ENCODE data around the gene RSPH6A. TPM values are rescaled to one million over a fixed set of nuclear protein-coding genes. Genes with fewer than 3 reads are reported as not detected.
"Not testable (repeated sequence)": the region's sequence is repeated elsewhere in the genome, so short reads cannot be mapped to it uniquely, and the experiment has no call there.

RSPH6A gene
- total RNA-seq, 4 donors from 2014 or later: 0.11 TPM; not detected in 3

- WGBS: 82% methylated on average over 9 of the region's 9 CpGs
- H3K9me3 ChIP-seq: no peaks in the 10 kb centered on the region
- intact Hi-C loops (cut with DNase I): no loop called here
- H3K27me3 ChIP-seq: no peaks in the 10 kb centered on the region
- no peak for DNase-seq (ENCODE audit: extremely low spot score)
- no peak overlapping the region for H3K4me3 ChIP-seq
- TF ChIP-seq POLR2AphosphoS5 (IDR thresholded peaks at IDR 0.05) (no peak), EP300 (IDR thresholded peaks at IDR 0.05) (no peak), POLR2A (IDR thresholded peaks at IDR 0.05; ENCODE audit: low read depth) (no peak)
- TF ChIP-seq, protein P1, sequence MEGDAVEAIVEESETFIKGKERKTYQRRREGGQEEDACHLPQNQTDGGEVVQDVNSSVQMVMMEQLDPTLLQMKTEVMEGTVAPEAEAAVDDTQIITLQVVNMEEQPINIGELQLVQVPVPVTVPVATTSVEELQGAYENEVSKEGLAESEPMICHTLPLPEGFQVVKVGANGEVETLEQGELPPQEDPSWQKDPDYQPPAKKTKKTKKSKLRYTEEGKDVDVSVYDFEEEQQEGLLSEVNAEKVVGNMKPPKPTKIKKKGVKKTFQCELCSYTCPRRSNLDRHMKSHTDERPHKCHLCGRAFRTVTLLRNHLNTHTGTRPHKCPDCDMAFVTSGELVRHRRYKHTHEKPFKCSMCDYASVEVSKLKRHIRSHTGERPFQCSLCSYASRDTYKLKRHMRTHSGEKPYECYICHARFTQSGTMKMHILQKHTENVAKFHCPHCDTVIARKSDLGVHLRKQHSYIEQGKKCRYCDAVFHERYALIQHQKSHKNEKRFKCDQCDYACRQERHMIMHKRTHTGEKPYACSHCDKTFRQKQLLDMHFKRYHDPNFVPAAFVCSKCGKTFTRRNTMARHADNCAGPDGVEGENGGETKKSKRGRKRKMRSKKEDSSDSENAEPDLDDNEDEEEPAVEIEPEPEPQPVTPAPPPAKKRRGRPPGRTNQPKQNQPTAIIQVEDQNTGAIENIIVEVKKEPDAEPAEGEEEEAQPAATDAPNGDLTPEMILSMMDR (IDR thresholded peaks at IDR 0.05): no peak
- peaks cover 0 to 1% (median 0%) of the 10 kb centered on the region in 4 donors for H3K4me1 ChIP-seq
- no peaks in the 10 kb centered on the region for H3K36me3 ChIP-seq
- no peak overlapping the region for H3K27ac ChIP-seq (replicated peaks in 1 of 4)
These were observed 57.4 kb downstream of the RSPH6A start for GRCh38 chr19:45757695-45758094.

DNA sequence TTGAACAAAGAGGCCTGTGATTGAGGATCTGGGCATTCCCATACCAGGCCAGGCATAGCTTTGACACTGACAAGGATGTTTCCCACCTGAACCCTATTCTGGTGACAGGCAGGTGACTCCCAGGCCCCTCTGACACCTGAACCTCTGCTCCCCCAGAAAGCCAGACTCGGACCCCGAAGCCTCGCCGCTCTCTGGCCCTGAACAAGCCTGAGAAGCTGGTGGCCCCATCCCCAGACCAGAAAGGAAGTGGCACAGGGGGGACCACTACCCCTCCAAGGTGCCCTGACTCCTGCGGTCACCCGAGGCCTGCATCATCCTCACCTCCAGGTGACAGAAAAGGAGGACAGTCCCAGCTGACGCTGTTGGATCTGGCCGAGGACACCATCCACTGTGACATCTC, 60.8 kb downstream of the RSPH6A start:
- Histone ChIP-seq H3K36me3 (no peaks in the 10 kb centered on the region), H3K27ac (replicated peaks in 1 of 4) (no peak overlapping the region), H3K27me3 (no peaks in the 10 kb centered on the region), H3K9me3 (no peaks in the 10 kb centered on the region), H3K4me3 (no peak overlapping the region), H3K4me1 (no peaks in the 10 kb centered on the region)
- DNase-seq (ENCODE audit: extremely low spot score): no peak
- TF ChIP-seq POLR2AphosphoS5 (IDR thresholded peaks at IDR 0.05) (no peak), EP300 (IDR thresholded peaks at IDR 0.05) (no peak), POLR2A (IDR thresholded peaks at IDR 0.05; ENCODE audit: low read depth) (no peak)
- TF ChIP-seq, protein P1 (IDR thresholded peaks at IDR 0.05): no peak
- intact Hi-C loops (cut with DNase I): no loop called here
- 92% methylated on average over 6 of the region's 8 CpGs for WGBS

GRCh38 chr19:45753548-45753947, 61.6 kb downstream of the RSPH6A start:
- 85% methylated on average over 4 of the region's 6 CpGs for WGBS
- intact Hi-C loops (cut with DNase I): no loop called here
- no peak for DNase-seq (ENCODE audit: extremely low spot score)
- Histone ChIP-seq H3K4me1 (no peaks in the 10 kb centered on the region), H3K27me3 (no peaks in the 10 kb centered on the region), H3K36me3 (no peaks in the 10 kb centered on the region), H3K9me3 (no peaks in the 10 kb centered on the region), H3K27ac (replicated peaks in 1 of 4) (no peak overlapping the region), H3K4me3 (no peak overlapping the region)
- TF ChIP-seq, protein P1 (IDR thresholded peaks at IDR 0.05): no peak
- no peak for TF ChIP-seq POLR2A (IDR thresholded peaks at IDR 0.05; ENCODE audit: low read depth)
- TF ChIP-seq POLR2AphosphoS5 (IDR thresholded peaks at IDR 0.05): no peak
- TF ChIP-seq EP300 (IDR thresholded peaks at IDR 0.05): no peak

- Histone ChIP-seq H3K27ac (replicated peaks in 1 of 4) (no peak overlapping the region), H3K4me3 (no peak overlapping the region), H3K4me1 (no peaks in the 10 kb centered on the region), H3K36me3 (no peaks in the 10 kb centered on the region), H3K27me3 (no peaks in the 10 kb centered on the region), H3K9me3 (no peaks in the 10 kb centered on the region)
- intact Hi-C loops (cut with DNase I): no loop called here
- 95% methylated on average over 12 of the region's 12 CpGs for WGBS
- TF ChIP-seq, protein P1 (IDR thresholded peaks at IDR 0.05): no peak
- TF ChIP-seq EP300 (IDR thresholded peaks at IDR 0.05) (no peak), POLR2A (IDR thresholded peaks at IDR 0.05; ENCODE audit: low read depth) (no peak), POLR2AphosphoS5 (IDR thresholded peaks at IDR 0.05) (no peak)
- no peak for DNase-seq (ENCODE audit: extremely low spot score)
These were observed 62.5 kb downstream of the RSPH6A start for GRCh38 chr19:45752639-45753038.

DNA sequence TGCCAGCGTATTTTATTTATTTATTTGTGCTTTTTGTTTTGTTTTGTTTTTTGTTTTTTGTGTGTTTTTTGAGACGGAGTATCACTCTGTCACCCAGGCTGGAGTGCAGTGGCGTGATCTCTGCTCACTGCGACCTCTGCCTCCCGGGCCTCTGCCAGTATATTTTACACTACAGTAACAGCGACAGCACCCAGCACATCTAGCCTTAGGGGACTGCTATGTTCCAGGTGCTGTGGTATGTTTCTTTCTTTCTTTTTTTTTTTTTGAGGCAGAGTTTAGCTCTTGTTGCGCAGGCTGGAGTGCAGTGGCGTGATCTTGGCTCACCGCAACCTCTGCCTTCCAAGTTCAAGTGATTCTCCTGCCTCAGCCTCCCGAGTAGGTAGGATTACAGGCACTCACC, 63.6 kb downstream of the RSPH6A start:
- intact Hi-C loops (cut with DNase I); H3K9me3 ChIP-seq; H3K4me3 ChIP-seq; DNase-seq (ENCODE audit: extremely low spot score); H3K27me3 ChIP-seq; H3K4me1 ChIP-seq; H3K36me3 ChIP-seq; H3K27ac ChIP-seq (replicated peaks in 1 of 4): not testable (repeated sequence)
- WGBS: 92% methylated on average over 10 of the region's 10 CpGs
